Fibroblast of lung (primary cell): ENCODE data around the gene AQP11.

Source experiments
- EZH2 ChIP-seq: IDR thresholded peaks from 2 replicates; pipeline ENCODE4 v1.5.1; 2012; ENCODE audit warnings: low read length, control low read depth, mild to moderate bottlenecking; ENCODE audit errors: missing control alignments
- TF ChIP-seq, protein P1 (sequence below), 2 donors: IDR thresholded peaks in 1 of 2; conservative IDR thresholded peaks in 1 of 2; 1 replicate in 1 of 2; 2 replicates in 1 of 2; pipeline ENCODE4 v1.5.1; 2011 to 2012; ENCODE audit warnings: low read length in 2 of 2, control low read depth in 1 of 2, inconsistent platforms in 1 of 2, low read depth in 1 of 2, mild to moderate bottlenecking in 1 of 2

DNA sequence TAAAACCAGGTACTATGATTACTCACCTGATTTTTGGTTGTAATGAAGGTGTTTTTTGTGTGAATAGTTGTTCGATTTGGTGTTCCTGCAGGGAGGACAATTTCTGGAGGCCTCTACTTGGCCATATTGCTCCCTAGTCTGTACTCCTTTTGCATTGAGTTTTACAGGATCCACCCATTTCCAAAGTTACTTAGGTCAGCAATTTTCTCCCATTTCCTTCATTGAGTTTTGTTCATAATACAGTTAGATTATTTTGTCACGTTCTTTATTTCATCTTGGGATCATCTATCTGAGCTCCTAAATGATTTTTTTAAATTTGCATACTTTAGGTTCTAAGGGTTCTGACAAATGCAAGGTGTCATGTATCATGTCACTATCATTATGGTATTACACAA is 20.1 kb upstream of the AQP11 start:
- TF ChIP-seq, protein P1, sequence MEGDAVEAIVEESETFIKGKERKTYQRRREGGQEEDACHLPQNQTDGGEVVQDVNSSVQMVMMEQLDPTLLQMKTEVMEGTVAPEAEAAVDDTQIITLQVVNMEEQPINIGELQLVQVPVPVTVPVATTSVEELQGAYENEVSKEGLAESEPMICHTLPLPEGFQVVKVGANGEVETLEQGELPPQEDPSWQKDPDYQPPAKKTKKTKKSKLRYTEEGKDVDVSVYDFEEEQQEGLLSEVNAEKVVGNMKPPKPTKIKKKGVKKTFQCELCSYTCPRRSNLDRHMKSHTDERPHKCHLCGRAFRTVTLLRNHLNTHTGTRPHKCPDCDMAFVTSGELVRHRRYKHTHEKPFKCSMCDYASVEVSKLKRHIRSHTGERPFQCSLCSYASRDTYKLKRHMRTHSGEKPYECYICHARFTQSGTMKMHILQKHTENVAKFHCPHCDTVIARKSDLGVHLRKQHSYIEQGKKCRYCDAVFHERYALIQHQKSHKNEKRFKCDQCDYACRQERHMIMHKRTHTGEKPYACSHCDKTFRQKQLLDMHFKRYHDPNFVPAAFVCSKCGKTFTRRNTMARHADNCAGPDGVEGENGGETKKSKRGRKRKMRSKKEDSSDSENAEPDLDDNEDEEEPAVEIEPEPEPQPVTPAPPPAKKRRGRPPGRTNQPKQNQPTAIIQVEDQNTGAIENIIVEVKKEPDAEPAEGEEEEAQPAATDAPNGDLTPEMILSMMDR (conservative IDR thresholded peaks at IDR 0.05 in 1 of 2, IDR thresholded peaks at IDR 0.05 in 1 of 2; ENCODE audit: low read depth in 1 of 2, low read length in 2 of 2) = no peak
- TF ChIP-seq EZH2 = no peak
